Stimulated activated CD4-positive, alpha-beta T cell treated with anti-CD3 and anti-CD28 coated beads, Interleukin-4, amount 100 ng/mL, for 24 hours (primary cell): Measurements from ENCODE around the gene TAF1B.
A peak's percentile ranks its signal among the peaks of the same experiment; 100 is the strongest.

Experiments
- DNase-seq: peaks from one replicate; pipeline ENCODE4 v3.0.0-alpha.2; 2020

The TAF1B gene

DNA sequence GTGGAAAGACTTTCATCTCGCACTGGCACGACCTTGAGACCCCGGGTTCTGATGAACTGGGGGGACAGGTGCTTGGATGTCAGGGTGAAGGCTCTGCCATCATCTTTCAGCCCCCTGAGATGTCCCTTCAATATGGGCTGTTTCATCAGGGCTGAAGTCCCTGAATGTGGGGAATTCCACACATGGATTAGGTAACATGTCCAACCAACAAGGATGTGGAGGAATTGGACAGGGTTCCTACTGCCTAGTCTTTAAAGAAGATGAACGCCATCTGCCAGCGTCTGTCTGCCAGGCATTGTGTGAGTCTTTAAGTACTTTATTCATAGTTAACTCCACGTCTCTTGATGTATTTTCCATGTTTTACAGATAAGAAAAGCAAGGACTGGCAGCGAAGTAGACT is 102.3 kb downstream of the TAF1B start:
- no peak for DNase-seq

DNA sequence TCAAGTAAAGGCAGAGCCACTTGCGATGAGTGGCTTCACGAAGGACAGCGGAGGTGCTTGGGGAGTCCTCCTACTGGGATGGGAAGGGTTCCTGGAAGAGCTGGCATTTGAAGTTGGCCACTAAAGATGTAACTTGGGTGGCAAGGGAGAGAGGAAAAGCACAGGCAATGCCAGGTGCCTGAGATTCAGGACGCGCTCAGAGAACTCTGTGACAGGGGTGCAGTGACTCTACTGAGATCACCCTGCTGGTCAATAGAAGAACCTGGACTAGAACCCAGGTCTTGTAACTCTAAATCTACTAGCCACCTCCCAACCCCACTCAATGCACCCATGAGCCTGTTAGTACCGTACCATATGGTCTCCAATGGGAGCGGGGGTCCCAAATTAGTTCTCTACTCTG is 102.8 kb downstream of the TAF1B start:
- DNase-seq = no peak

DNA sequence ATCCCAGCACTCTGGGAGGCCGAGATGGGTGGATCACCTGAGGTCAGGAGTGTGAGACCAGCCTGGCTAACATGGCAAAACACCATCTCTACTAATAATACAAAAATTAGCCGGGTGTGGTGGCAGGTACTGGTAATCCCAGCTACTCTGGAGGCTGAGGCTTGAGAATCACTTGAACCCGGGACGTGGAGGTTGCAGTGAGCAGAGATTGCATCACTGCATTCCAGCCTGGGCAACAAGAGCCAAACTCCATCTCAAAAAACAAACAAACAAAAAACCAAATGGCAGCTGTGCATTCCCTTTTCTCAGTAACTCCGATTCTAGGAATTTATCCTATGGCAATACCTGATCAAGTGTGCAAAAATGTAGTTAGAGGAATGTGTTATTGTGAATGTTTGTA is 103.5 kb downstream of the TAF1B start:
- DNase-seq = no peak

DNA sequence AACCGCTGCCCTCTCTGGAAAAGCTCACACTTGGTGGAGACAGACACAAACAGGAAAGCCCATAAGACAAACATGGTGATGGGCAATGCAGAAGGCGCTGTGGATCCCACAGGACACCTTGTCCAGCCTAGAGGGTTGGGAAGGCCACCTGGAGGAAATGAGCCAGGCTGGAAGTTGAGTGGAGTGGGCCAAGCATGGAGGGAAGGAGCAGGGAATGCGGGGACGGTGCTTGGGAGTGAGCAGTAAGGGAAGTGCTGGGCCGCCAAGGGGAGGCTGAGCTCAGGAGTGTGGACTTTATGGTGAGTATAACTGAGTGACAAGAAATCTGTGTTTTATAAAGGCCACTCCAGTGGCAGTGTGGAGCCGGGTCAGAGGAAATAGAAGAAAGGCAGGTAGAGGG is 105.4 kb downstream of the TAF1B start:
- DNase-seq = no peak

DNA sequence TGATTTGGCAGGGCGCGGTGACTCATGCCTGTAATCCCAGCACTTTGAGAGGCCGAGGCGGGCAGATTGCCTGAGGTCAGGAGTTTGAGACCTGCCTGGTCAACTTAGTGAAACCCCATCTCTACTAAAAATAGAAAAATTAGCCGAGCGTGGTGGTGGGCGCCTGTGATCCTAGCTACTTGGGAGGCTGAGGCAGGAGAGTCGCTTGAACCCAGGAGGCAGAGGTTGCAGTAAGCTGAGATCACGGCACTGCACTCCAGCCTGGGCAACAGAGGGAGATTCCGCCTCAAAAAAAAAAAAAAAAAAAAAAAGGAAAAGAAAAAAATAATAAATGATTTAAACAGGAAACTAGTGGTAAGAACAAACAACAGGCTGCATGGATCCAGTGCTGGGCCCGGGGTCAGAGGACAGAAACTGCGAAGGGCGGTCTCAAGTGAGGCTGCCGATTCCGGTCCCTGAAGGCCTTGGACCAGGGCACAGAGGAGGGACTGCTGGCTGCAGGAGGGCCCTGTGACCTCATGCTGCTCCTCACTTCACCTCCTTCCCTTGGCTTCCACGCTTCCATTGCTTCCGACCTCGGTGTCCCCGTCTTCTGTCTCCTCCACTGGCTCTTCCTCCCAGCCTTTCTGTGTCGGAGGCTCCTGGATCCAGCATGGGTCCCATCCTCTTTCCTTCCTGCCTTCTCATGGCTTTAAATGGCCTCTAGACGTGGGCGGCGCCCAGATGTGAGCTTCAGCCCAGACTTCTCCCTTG is 106.1 kb downstream of the TAF1B start:
- no peak for DNase-seq

DNA sequence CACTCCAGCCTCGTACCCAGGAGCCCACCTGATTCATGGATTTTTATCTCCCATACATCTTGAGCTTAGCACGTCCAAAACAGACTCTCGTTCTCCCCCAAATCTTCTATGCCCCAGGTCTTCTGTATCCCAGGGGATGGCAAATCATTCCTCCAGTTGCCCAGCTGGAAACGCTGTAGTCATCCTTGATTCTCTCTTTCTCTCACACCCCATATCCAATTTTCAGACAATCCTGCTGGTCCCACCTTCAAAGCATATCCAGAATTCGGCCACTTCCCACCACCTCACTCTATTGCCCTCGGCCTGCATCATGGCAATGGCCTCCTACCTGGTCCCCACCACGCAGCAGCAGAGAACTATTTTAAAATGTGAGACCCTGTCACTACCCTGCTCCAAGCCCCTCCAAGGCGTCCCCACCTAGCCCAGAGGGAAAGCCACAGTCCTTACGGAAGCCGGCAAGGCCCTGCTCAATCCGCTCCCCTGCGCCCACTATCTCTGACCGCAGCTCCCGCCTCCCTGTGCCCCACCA is 106.8 kb downstream of the TAF1B start:
- DNase-seq = no peak

DNA sequence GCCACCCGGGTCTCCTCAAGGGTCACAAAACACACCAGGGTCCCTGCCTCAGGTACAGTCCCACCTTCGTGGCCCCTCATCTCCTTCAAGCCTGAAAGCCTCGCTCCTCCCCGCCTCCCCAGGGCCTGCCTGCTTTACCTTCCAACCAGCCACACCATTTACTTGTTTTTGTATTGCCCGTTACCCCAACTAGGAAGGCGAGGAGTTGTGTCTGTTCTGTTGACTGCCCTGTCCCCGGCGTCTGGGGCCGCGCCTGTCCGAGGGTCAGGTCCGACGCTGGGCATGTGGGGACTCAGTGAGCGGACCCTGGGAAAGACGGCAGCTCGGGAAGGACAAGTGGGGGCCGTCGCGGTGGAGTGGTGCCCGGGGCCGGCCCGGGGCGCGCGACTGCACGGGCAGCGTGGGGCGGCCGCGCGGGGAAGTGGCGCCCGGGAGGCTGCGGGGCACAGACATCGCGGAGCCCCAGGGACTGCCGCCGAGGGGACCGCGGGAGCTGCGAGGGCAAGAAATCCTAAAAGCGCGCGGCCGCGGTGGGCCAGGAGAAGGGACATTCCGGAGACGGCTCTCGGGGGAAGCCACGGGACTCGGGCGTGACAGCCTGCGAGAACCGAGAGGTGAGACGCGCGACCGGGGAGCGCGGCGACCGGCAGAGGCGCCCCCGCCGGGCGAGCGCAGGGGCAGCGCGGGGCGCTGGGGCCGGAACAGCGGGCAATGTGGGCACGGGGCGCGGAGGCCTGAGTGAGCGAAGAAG is 107.4 kb downstream of the TAF1B start:
- DNase-seq = peak; percentile 39

DNA sequence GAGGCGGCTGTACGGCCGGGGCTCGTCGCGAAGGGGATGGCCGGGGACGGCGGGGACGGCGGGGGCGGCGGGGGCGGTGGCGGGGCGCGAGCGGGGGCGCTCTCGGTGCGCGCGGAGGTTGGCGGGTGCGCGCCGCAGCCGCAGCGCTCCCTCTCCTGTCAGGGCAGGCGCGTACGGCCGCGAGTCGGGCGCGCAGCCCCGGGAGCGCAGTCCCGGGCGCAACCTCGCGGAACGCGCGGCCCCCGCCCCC is 107.9 kb downstream of the TAF1B start:
- DNase-seq = no peak

DNA sequence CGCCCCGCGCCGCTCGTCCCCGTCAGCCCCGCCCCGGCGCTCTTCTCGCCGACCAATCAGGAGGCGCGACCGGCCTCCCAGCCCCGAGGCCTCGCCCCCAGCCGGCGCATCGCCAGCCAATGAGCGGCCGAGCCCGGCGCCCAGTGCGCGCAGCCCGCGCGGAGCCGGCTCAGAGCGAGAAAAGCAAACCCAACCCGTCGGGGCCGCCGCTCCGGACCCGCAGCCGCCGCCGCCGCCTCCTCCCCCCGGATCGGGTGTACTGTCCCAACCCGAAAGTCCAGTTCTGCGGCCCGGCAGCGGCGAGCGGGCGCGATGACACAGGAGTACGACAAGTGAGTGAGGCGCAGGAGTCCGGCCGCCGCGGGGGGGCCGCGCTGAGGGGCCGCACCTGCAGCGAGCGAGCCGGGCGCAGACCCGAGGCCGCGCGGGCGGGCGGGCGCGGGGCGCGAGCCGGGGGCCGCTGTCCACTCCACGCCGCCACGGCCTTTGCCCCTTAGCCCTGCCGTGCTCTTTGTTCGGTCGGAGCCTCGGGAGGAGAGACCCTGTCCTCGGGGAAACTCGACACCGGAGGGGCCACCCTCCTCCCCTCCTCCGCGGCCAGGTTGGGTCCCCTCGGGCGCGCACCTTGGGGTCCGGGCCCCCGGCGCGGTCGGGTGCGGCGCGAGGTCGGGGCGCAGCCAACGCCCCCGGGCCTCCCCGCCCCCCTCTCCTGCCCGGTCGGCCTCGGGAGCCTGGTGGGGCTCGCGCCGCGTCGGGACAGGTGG is 108.4 kb downstream of the TAF1B start, which contains the start of gene GRHL1:
GRHL1 (plus strand) TSS at position 172 of the 764 bp plus-strand sequence; CDS start at position 313, 141 bp downstream.
- DNase-seq = peak; percentile 89

DNA sequence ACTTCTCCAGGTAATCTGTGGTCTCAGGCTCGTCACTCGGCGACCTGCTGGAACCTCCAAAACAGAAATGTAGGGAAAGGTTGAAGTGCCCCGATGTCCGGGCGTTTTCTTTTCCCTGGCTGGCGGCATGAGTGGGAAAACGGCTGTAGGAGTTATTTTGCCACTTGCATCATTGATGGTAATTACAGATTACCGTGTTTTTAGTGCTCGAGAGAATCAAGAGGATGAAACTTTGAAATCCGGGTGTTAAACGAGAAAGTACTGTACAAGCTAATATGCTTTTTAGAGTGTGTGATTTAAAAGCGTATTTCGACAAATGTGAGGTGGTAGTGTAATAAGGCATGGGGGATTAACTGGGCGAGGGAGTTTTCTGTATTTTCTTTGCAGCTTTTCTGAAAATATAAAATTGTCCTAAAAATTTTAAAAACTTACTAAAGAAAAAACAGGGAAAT is 109.0 kb downstream of the TAF1B start:
- no peak for DNase-seq

DNA sequence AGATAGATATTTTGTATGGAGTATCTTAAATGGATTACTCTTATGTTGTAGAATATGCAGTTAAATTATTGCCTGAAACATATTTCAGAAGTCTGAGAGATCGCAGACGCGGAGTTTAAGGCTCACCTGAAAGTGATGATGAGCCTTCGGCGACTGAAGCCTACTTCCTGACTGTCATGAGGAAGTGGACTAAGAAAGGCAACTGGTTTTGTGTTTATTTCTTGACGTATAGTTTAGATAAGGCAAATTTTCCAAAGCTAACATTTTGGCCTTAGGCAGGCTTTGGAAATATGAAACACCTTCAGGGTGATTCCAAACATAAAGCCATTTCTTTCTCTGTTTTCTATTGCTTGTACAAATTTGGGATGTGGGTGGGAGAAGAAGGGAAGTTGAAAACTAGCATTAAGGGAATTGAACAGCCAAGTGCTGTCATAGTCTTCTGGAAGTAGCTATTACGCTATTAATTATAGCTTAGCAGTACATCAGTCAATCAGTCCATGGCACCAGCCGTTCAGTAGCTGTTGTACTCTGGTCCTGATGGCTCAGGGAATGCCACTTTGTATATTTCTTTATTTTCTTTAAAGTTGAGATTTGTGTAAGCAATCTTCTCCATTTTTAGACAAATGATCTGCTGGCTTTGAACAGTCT is 109.7 kb downstream of the TAF1B start:
- no peak for DNase-seq

DNA sequence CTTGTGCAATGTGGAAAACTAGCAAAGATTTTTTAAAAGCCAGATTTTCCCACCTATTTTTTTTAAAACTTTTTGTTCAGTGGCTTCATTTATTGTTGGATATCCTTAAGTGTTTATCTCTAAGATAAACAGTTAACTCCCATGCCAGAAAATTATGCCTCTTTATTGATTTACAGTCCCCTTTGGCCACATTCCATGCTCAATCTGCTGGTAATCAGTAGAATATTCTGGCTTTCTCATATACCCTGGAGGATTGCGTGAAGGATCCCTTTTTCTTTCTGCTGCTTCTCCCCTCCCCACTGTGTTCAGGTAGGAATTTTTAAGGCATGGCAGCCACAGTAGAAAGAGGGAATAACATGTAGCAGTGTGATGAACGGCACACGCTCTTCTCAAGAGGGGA is 110.9 kb downstream of the TAF1B start:
- no peak for DNase-seq

DNA sequence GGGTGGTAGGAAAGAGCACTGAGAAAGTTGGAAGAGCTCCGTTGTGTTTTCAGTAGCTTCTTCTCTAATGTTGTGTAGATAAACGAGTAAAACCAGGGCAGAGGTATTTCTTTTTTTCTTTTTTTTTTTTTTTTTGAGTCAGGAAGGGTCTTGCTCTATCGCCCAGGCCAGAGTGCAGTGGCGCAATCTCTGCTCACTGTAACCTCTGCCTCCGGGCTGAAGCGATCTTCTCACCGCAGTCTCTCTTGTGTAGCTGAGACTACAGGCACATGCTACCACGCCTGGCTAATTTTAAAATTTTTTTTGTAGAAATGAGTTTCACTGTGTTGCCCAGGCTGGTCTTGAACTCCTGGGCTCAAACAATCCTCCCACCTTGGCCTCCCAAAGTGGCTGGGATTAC is 114.8 kb downstream of the TAF1B start:
- no peak for DNase-seq

DNA sequence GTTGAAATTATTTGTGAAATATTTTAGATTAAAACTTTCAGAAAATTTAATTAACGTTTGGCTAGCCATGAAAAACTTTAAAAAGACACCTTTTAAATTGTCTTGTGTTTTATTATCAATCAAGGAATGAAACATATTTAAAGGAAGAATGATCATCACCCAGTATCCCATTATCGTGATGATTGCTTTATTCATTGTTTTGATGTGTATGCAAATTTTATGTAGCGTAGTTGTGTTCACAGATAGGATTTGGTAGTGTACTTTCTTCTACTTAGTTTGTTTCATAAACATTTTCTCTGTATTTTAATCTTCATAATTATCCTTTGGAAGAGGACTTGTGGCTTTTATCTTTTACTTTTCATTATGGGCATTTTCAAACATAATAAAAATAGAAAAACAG is 116.0 kb downstream of the TAF1B start:
- no peak for DNase-seq

DNA sequence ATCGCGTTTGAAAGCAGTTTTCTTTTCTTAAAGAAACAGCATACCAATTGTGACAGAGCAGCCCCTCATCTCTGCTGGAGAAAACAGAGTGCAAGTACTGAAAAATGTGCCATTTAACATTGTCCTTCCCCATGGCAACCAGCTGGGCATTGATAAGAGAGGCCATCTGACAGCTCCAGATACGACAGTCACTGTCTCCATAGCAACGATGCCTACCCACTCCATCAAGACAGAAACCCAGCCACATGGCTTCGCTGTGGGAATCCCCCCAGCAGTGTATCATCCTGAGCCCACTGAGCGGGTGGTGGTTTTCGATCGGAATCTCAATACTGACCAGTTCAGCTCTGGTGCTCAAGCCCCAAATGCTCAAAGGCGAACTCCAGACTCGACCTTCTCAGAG is 117.7 kb downstream of the TAF1B start:
- DNase-seq = no peak

DNA sequence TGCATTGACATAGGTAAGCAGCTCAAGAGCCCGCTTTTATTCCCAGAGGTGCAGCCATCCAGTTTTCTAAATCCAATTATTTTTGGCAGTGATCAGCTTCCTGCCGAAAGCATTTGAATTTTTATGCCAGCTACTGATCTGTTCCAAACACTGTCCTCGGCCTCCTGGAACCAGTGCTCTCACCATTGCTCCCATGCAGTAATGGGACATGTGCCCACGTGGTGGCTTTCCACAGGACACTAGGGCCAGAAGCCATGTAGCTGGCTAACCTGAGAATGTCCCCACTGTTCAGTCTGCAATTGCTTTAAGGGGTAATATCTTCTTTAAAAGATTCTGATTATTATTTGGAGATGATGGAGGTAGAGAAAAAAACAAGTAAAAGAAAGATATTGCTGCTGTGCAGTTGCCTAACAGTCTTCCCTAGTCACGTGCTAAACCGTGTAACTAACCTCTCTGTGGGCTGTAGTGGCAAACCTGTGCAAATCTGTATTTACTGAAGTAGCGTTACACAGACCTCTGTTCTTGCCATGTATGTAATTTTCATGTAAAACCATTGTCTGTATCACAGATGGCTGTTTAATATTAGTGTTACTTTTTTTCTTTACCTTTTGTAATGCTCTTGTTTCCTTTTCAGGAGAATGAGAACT is 121.2 kb downstream of the TAF1B start:
- DNase-seq = no peak

DNA sequence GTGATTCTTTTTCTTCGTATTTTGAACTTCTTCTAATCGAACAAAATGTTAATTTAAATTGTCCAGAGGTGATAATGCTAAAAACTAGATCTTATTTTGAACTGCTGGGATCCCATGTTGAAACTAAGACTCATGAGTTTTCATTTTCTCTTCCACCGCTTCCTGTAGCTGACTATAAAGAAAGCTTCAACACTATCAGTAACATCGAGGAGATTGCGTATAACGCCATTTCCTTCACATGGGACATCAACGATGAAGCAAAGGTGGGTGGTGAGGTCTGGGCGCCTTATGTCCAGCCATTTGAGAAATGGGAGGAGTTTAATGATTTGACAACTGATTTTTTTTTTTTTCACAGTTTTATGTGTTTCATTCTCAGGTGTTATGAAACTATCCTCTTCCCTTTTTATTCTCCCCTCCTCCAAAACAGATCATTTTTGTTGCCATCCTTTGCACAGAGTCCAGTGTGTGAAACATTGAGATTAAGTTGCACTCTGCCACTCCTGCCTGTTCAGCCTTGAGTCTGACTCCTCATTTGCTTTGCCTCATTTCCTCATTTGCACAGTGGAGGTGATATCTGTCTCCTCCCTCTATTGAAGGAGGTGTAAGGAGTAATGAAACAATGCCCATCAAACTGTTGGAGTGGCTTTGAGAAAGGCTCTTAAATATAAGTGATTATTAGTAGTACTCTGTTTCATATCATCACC is 122.0 kb downstream of the TAF1B start:
- no peak for DNase-seq

DNA sequence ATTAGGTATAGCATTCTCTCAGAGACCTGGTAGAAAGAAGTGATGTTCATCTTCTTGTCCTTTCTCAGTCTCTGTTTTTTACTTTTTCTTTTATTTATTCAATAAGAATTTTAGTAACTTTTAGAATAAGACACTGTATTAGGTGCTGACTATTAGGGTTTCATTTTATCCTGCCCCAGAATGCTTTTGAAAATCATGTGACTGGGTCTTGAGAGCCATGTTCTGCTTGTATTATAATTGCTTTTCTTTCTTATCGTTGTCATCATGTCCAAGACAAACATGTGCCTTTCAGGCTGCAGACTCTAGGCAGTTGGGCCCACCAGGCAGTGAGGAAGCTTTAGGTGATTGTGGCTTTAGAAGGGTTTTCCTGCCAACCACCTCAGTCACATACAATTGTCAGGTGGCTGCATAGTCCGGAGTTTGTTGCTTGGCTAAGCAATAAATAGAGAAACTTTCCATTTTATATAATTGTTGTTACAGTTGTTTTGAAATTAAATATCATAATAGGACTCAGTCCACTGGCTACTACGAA is 123.3 kb downstream of the TAF1B start:
- DNase-seq = no peak

DNA sequence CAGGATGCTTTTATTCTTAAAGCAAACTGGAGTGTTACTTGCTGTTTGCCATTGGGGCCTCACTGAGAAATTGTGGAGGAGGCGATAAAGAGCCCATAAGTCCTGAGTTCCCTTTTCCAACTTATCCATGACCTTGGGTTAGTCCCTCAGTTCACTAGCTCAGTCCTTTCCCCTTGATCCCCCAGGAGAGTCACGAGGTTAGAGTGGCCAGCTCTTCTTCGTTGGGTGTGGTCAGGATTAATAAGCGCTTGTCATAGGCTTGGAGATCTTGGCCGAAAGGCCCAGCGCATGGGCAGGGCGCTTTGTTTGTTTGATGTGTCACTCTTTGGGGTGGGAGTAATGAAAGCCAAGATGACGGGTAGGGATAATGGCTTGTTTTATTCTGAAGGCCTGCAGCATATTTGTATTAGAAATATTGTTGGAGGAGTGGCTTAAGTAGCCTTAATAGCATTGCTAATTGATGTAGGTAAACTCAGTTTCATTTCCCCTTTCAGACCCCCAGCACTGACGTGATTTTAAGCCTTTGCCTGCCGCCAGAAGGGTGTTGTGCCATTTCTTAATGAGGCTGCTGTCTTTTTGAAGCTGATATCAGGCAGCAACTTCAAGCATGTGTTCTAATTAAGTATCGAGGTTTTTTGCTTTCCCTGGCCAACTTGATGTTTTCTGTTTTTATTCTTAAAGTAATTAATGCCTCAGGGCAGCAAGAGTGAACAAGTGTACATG is 123.9 kb downstream of the TAF1B start:
- no peak for DNase-seq

DNA sequence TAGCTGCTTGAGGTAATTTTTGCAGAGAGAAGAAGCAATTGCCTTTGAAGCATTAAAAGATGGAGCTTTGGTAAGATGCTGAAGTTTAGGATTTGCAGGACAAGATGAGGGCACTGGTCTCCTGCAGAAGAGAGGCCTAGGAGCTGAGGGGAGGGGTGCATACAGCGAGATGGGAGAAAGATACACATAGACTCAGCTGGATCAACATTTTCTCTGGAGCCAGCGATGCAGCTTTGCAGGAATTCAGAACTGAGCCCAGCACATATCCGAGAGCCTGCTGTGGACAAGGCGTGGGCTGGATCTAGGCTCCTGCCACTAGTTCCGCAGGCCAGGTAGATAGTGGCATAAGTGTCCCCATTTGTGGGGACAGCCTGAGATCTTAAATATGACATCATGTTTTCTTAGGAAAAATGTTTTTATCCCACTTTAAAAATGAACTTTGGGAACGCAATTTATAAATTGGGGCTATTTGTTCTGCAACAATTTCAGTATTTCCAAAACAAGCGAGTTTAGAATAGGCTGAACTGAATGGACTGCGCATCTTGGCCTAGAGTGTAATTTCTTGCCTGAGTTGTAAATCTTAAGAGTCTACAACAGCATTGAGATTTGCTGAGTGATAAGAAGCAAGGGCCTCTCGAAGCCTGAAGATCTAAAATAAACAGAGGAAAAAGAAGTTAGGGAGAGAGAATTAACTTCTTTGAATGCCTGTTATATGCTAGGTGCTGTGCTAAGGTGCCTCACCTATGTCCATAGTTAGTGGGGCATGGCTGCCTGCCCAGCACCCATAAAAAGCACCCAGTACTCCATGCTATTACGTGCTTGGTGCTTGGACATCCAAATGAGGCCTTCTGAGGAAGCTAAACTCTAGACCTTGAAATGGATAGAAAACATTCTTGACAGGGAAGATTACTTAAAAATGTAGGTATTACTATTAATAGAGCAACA is 125.6 kb downstream of the TAF1B start:
- DNase-seq = no peak
